GM12865 (cell line): ENCODE measurements around the gene ATP6V0E2.

Source experiments
- DNase-seq: peaks from one replicate; pipeline ENCODE4 v3.0.0; 2010; ENCODE audit warnings: low read depth
- H3K4me3 ChIP-seq: 2 replicates; pipeline ENCODE4 v1.5.1; 2011; ENCODE audit warnings: mild to moderate bottlenecking, low read depth, low read length, control low read depth
- CTCF ChIP-seq: IDR thresholded peaks from 2 replicates; pipeline ENCODE4 v1.5.1; 2011; ENCODE audit warnings: low read length, control low read depth, low read depth, inconsistent platforms; ENCODE audit not compliant: insufficient read depth; ENCODE audit errors: missing control alignments

The ATP6V0E2 gene

GRCh38 chr7:149839933-149840332 is 33.8 kb upstream of the ATP6V0E2 start:
- DNase-seq = no peak
- H3K4me3 ChIP-seq = no peak overlapping the region
- no peak for TF ChIP-seq CTCF

DNA sequence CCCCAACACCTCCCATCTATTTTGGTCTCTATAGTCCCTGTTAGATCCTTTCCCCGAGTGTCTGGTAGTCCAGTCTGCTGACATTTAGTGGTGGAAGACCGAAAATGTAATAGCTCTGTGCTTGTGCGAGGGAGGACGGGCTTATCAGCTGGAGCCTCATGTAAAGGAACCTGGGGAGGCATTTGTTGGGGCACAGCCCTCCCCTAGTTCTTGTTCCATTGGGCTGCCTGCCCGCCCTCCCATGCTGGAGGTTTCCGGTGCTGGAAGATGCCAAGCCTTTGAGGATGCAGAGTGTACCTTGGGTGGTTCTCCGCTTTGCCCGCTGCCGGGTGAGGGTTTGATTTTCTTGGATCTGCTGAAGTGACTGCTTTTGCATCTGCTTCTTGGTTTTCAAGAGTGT is 30.2 kb upstream of the ATP6V0E2 start:
- no peak overlapping the region for H3K4me3 ChIP-seq
- TF ChIP-seq CTCF = no peak
- no peak for DNase-seq

DNA sequence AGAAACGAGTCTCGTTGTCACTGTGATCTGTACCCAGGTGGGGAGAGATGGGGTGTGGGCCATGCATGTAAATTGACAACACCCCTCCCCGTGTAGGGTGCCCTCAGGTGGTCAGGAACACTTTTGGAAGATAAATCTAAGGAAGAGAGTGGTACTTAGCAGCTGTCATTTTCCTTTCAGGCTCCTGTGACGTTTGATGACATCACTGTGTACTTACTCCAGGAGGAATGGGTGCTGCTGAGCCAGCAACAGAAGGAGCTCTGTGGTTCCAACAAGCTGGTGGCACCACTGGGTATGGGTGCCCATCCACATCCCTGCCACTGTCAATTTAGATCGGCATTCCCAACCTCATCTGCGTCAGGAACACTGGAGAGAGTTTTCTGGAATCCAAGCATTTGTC is 29.3 kb upstream of the ATP6V0E2 start:
- H3K4me3 ChIP-seq = no peak overlapping the region
- no peak for DNase-seq
- no peak for TF ChIP-seq CTCF

- H3K4me3 ChIP-seq = no peak overlapping the region
- DNase-seq = no peak
- TF ChIP-seq CTCF = no peak
Observed at GRCh38 chr7:149845257-149845980, 28.4 kb upstream of the ATP6V0E2 start.

GRCh38 chr7:149846021-149846420 is 27.7 kb upstream of the ATP6V0E2 start:
- no peak overlapping the region for H3K4me3 ChIP-seq
- DNase-seq = no peak
- TF ChIP-seq CTCF = no peak

DNA sequence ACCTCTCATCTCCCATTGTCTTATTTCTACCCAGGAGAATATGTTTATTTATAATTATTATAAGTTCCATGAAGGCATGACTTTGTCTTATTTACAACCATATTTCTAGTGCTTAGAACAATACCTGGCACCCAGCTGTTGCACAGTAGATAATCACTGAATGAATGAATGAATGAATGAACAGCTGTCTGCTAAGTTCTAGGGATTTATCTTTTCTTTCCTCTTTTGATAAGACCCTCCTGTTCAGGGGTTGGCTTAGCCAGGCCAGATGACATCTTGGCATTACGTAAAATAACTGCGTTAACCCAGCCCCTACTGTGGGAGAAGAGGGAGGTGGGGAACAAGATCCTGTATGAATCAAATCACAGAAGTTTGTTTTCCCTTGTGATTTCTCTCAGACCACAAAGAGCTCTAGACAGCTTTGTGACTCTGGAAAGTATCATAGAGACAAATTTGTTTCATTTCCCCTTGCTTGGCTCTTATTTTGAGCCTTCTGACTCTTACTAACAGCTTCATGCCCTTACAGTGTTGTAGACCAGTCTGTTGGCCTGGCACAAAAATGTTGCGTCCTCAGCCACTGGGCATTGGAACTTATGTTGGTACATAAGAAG is 27.2 kb upstream of the ATP6V0E2 start:
- no peak for TF ChIP-seq CTCF
- peak; percentile 34 for DNase-seq
- H3K4me3 ChIP-seq = no peak overlapping the region

DNA sequence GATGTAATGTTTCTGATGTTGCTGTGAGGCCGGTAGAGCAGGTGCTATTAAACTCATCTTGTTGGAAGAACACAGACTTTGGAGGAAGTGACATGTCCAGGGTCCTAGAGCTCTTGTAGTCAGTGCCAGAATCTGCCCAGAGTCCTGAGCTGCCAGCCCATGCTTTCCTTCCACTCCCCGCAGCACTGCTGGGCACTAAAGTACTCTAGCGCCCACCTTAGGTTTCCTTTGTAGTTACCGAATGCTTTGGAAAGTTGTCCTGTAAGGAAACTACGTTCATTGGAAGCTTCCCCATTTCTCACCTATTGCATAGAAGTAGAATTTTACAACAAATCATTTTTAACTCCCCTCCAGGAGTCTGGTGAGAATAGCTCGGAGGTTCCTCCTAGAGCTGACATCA is 24.6 kb upstream of the ATP6V0E2 start:
- H3K4me3 ChIP-seq = no peak overlapping the region
- TF ChIP-seq CTCF = no peak
- DNase-seq = no peak
